Stimulated activated CD8-positive, alpha-beta memory T cell treated with anti-CD3 and anti-CD28 coated beads, Interleukin-15, amount 100 ng/mL, for 24 hours (primary cell): ENCODE data around the gene CHCHD5.

Source experiments
- DNase-seq: peaks from one replicate; pipeline ENCODE4 v3.0.0-alpha.2; 2020; ENCODE audit warnings: low read depth

CHCHD5 gene

GRCh38 chr2:112625474-112626114 lies 41.2 kb downstream of the CHCHD5 start:
- no peak for DNase-seq

DNA sequence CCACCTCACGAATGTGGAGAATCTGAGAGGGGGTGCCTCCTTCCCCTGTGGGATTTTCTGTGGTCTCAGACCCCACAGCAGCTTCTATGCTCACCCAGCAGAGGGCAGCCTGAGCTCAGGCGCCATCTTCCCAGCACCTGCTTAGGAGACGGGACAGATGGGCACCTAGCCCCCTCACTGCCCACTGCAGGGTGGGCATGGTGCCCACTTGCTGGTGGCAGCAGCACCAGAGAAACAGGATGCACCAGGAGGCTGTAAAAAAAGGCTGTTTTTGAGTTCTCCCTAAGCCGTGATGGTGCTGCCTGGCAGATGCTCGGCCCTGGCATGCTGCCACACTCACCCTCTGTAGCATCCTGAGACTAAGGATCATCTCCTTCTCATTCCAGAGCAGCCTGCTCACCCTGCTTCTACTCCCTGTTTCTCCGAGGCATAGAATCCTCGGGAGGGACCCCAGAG lies 42.2 kb downstream of the CHCHD5 start:
- no peak for DNase-seq

GRCh38 chr2:112627060-112628040 lies 42.9 kb downstream of the CHCHD5 start:
- no peak for DNase-seq

DNA sequence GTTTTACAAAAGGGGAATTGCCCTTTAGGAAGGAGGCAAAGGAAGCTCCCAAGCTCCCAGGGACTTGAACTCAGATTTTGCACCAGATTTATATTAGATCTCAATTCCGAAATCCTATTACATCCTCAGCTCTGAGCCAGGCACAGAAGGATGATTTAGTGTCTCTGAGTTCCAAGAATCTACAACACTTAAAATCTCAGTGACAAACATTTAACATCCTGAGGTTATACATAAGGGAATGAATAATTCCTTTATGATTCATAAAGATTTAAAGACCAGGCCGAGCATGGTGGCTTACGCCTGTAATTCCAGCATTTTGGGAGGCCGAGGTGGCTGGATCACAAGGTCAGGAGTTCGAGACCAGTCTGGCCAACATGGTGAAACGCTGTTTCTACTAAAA lies 44.8 kb downstream of the CHCHD5 start:
- no peak for DNase-seq

GRCh38 chr2:112629823-112630222 lies 45.4 kb downstream of the CHCHD5 start:
- no peak for DNase-seq

DNA sequence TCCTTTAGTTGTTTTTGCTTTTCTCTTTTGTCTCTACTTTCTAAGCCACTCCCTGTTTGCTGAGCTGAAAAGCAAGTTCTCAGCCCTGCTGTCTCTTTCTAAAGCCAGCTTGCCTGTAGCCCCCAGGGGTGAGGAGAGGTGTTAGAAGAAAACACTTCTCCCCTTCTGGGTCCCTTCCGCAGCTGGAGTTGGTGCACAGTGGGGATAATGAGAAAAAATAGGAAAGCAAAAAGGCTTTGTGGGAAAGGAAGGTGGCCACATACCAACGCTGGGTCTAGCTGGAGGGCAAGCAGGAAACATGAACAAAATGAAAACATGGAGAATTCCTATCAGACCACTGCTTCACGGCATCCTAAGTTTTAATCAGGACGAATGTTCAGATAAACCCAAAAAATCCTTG lies 45.9 kb downstream of the CHCHD5 start:
- DNase-seq: no peak

DNA sequence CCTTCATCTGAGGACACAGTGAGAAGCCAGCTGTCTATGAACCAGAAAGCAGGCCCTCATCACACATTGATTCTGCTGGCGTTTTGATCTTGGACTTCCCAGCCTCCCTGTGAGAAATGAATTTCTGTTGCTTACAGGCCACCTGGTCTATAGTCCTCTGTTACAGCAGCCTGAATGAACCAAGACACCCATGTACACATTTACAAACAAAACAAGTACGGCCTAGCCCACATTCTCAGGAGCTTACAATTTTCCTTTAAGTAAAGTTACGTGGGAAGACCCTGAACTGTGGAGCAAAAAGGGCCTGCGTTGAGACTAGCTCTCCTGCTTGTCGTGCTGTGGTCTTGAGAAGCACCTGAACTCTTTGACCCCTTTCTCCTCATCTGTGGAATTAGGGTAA lies 49.3 kb downstream of the CHCHD5 start:
- DNase-seq: no peak

DNA sequence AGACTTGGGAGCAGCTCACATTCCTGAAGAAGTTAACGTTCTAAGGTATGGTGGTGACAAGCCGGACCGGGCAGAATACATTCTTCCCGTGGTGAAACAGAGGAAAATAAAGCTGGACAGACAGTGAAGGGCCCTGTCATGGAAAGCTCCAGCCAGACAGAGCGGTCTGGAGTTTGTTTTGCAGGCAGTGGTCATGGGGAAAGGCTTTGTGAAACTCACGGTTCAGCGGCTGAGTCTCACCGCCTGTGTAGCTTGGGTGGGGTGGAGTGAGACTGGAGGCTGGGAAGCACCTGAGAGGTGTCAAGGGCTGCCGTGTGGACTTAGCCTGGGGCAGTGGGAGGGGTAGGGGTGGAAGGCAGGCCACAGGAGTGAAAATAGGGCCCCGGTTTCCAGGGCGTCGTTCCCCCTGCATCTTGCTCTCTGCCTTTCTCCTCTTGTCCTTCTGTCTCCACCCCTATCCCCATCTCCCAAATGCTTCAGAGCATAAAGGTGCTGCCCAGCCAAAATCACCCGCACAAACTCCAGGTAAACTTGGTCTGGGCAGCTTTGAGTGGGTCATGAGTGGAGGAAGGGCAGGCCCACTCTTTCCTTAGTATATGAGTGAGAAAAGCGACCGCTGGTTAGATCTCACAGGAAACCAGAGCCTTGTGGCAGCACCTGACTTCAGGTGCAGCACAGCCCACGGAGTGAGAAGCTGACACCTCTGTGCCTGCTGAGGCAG lies 49.9 kb downstream of the CHCHD5 start:
- DNase-seq: no peak

GRCh38 chr2:112634874-112635157 lies 50.4 kb downstream of the CHCHD5 start:
- DNase-seq: no peak

DNA sequence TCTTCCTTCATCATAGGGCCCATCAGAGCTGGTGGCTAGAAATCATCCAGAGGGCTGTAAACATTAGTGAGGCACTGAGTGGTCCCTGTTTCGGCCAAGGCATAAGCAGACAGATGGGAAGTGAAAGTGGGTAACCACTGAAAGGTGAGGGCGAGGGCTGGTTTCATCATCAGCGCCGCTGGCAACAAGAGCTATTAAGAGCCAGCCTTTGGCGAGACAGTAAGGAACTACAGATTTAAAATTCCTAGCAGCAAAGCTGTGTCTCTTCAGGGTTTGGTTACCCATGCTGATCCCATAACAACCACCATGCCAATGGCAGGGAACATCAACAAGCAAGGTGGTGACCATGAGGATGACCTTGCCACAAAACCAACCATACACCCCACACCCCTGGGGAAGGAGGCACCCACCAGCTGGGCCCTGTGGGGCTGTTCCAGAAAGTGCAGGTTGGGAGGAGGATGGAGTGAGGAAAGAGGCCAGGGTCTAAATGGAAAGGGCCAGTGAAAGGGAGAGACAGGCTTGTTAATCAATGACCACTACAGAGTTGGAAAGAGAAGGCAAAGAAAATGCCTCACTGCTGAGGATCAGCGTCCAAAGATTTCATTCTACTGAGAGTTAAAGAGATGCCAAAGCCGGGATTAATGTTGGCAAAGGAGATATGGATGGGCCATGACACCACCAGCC lies 52.3 kb downstream of the CHCHD5 start:
- no peak for DNase-seq

GRCh38 chr2:112637289-112637660 lies 52.9 kb downstream of the CHCHD5 start:
- DNase-seq: no peak
